Measurements from ENCODE around the gene KDM7A. TPM values are rescaled to one million over a fixed set of nuclear protein-coding genes. Genes with fewer than 3 reads are reported as not detected.

Gene KDM7A
- polyA plus RNA-seq, 1 experiment, result 2.9 TPM

DNA sequence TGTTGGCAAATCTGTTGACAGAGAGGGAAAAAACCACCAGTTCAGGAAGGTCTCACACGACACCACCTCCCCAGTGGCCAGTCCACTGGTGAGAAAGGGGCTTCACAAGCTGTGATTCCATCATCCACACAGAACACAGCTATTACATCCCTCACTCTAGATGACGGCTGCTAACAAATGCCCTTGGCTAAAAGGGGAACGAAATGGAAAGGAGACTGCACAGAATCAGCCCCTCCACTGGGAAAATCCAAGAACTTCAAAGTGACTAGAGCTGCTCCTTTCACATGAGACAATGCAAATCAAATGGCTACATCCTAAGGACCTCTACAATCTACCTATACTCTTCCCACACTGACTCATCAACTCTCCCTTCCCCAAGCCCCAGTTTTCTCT lies 119.6 kb downstream of the KDM7A start:
- no peak for TF ChIP-seq CTCF (IDR thresholded peaks at IDR 0.05; ENCODE audit: insufficient read depth, low read depth, low read length)
- no peak for DNase-seq (ENCODE audit: low read depth)
- ChIA-PET CTCF (interaction anchor here (0.5 to 1.0 kb wide), 3 partner anchors 11 to 1681 kb away, joined by 3 to 5 read pairs (median 3); no protein-coding TSS in a partner anchor), POLR2A (no interaction called here)
- Histone ChIP-seq H3K36me3 (ENCODE audit: control insufficient read depth, insufficient read depth, low read length) (no peaks in the 10 kb centered on the region), H3K4me3 (ENCODE audit: low read depth, low read length) (no peak overlapping the region), H3K27me3 (ENCODE audit: control insufficient read depth, insufficient read depth, low read length) (no peaks in the 10 kb centered on the region)

DNA sequence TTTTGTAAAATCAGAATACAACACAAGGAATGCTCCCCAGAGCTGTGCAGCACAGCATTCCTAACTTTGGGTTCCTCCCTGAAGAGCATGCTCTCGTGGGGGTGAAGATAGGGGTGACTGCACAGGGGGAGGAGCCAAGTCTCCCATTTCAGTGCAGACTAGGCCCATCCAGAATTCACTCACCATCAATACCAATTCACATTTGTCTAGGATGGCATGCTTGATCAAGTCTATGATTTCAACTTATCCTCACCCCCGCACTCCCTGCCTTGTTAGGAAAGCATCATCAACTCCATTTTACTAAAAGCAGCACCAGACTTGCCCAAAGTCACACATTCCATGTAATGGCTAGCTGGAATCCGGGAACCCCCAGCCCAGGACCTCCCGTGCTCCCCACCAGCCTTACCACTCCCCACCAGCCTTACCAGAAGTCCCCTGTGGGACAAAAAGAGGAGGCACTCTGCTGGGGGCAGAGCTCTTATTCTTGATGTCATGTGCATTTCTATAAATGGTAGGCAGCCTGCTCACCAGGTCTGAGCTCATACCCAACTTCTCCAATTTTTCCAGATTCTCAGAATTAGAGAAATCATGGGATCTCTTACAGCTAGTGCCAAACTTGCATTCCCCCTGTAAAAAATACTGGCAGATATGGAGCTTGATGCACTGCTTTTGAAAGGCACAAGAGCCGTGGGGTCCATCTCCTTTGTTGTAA lies 120.2 kb downstream of the KDM7A start:
- POLR2A ChIA-PET, result no interaction called here
- no peaks in the 10 kb centered on the region for H3K27me3 ChIP-seq (ENCODE audit: control insufficient read depth, insufficient read depth, low read length)
- no peak for TF ChIP-seq CTCF (IDR thresholded peaks at IDR 0.05; ENCODE audit: insufficient read depth, low read depth, low read length)
- CTCF ChIA-PET, result interaction anchor here (0.8 to 1.0 kb wide), 2 partner anchors 11 to 51 kb away, joined by 3 to 5 read pairs; no protein-coding TSS in a partner anchor
- H3K36me3 ChIP-seq (ENCODE audit: control insufficient read depth, insufficient read depth, low read length), result no peaks in the 10 kb centered on the region
- DNase-seq (ENCODE audit: low read depth), result no peak
- H3K4me3 ChIP-seq (ENCODE audit: low read depth, low read length), result no peak overlapping the region

- CTCF ChIA-PET, result no interaction called here
- H3K4me3 ChIP-seq (ENCODE audit: low read depth, low read length), result no peak overlapping the region
Measured at GRCh38 chr7:140055833-140056232, 121.0 kb downstream of the KDM7A start.

DNA sequence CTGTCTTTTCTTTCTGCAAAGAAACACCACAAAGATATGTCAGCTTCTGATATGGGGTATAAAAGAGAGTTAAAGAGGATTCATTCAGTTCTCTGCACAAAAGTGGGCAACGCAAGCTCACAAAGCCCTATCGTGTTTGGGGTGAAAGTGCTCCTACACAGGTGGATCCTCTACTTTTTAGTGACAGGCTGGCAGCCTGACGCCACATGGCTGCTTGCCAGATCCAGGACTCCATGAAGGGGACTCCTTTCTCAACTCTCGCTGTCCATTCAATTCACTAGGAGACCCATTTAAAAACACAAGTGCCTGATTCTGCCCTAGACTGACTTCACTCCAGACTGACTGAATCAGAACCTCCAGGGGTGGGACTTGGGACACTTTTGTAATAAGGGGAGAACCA lies 122.0 kb downstream of the KDM7A start:
- no peak for DNase-seq (ENCODE audit: low read depth)
- TF ChIP-seq CTCF (IDR thresholded peaks at IDR 0.05; ENCODE audit: insufficient read depth, low read depth, low read length), result no peak
- H3K27me3 ChIP-seq (ENCODE audit: control insufficient read depth, insufficient read depth, low read length), result no peaks in the 10 kb centered on the region
- H3K36me3 ChIP-seq (ENCODE audit: control insufficient read depth, insufficient read depth, low read length), result no peaks in the 10 kb centered on the region
- POLR2A ChIA-PET, result no interaction called here
- CTCF ChIA-PET, result interaction anchor here (0.8 kb wide), 1 partner anchor 20 kb away, joined by 3 read pairs; no protein-coding TSS in a partner anchor
- no peak overlapping the region for H3K4me3 ChIP-seq (ENCODE audit: low read depth, low read length)

More at GRCh38 chr7:140055833-140056232, 121.0 kb downstream of the KDM7A start:
- no peak for DNase-seq (ENCODE audit: low read depth)
- Histone ChIP-seq H3K36me3 (ENCODE audit: control insufficient read depth, insufficient read depth, low read length) (no peaks in the 10 kb centered on the region), H3K27me3 (ENCODE audit: control insufficient read depth, insufficient read depth, low read length) (no peaks in the 10 kb centered on the region)
- TF ChIP-seq CTCF (IDR thresholded peaks at IDR 0.05; ENCODE audit: insufficient read depth, low read depth, low read length), result no peak
- POLR2A ChIA-PET, result no interaction called here

- DNase-seq (ENCODE audit: low read depth), result no peak
- Histone ChIP-seq H3K36me3 (ENCODE audit: control insufficient read depth, insufficient read depth, low read length) (no peaks in the 10 kb centered on the region), H3K4me3 (ENCODE audit: low read depth, low read length) (no peak overlapping the region), H3K27me3 (ENCODE audit: control insufficient read depth, insufficient read depth, low read length) (no peaks in the 10 kb centered on the region)
- TF ChIP-seq CTCF (IDR thresholded peaks at IDR 0.05; ENCODE audit: insufficient read depth, low read depth, low read length), result no peak
- CTCF ChIA-PET, result interaction anchor here (0.8 kb wide), 1 partner anchor 19 kb away, joined by 3 read pairs; no protein-coding TSS in a partner anchor
- POLR2A ChIA-PET, result no interaction called here
Measured at GRCh38 chr7:140053812-140054539, 122.8 kb downstream of the KDM7A start.
